ENCODE data around the gene SMOC1.

The SMOC1 gene

DNA sequence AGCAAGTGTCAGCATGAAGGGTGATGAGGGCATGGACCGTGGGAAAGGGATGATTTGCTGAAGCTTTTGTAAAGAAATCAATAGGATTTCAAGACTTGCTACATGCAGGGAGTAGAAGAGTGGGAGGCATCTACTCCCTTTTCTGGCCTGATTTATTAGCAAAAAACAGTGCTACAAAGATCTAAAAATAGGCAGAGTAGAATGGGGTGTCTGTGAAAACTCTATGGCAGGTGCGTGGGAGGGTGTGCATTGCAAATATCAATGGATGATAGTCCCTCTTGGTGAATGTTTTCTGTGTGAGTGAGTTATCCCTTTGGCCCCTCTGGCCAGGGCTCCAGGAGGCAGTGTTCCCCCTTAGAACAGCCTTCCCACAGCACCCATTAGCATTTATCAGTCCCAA is 139.0 kb downstream of the SMOC1 start:
- no peak for DNase-seq

GRCh38 chr14:70018713-70019211 is 139.5 kb downstream of the SMOC1 start:
- no peak for DNase-seq

DNA sequence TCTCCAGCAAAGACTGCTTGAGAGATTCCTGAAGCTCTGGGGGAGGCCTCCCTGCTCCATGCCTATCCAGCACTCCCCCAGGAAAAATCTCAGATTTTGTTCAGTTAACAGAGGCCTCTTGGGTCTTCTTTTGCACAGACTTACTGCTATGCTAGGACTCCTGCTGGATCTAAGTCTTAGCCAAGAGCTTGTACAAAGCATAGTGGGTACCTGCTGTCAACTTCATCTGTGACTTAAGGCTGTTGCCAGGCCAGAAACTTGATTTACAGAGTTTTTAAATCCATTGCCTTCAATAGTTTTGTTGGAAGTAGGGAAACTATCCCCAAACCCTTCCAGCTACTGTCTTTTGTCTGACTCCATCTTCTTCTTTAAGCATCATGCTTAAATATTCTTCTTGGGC is 140.5 kb downstream of the SMOC1 start:
- DNase-seq, result no peak

DNA sequence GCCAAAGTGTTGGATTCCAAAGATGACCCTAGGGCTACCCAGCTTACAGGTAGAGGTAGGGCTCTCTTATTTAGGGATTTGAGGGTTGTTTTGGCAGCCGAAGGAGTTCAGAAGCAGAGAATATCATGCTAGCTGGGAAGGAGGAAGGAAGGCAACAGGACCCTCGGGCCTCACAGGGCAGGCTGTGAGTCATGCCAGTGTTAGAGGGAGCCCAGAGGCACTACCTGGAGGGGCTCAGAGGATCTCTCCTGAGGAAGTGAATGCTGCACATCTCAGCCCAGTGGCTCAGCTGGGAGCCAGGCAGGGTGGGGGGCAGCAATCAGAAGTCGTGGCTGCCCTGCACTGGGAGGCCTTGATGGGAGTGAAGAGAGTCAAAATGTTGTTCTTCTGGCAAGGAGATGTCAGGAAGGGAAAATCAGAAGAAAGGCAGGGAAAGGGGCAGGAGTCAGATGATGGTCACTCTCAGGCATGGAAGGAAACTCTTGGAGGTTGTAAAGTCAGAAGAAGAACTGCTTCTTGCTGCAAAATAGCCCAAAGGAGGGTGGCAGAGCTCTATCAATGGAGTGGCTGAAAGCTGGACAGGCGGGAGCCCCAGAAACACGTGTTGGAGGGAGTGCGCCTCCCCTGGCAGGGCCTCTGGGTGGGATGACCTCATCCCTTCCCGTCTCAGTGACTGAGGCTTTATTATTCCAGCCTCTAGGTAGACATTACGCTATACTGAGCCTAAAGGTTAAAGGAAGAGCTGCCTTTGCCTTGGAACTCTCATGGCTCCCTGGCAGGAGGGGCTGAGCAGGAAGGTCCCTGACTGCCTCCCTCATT is 141.3 kb downstream of the SMOC1 start:
- no peak for DNase-seq

DNA sequence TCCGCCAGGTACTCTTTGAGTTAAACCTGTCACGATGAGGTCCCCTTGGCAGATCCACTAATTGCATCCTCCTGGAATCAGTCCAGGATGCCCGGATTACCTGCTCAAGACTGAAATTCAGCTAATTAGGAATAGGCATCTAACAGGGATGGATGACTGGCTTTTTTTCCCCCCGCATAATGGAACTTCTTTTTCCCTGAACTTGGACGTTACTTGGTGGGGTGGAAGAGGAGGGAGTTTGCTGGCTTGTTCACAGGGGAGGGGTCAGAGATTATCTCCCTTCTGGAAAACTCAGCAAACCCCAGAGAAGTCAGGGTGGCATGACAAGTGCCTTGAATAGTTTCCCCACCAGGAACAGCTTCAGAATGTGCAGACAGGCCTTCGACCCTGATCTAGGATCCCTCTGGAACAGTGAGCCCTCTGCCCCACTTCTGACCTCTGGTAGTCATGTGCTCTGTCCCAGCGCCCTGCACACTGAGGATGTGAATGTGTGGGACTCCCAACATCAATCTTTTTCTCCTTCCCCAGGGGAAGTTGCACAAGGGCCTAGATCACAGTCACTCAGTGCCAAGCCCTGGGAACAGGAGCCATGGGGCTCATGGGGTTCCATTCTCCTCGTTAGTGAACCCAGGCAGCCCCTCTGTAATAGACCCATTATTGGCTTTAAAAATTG is 142.5 kb downstream of the SMOC1 start:
- DNase-seq, result no peak

GRCh38 chr14:70022771-70023445 is 143.7 kb downstream of the SMOC1 start:
- DNase-seq, result no peak

- DNase-seq, result no peak
Measured at GRCh38 chr14:70023871-70024270, 144.7 kb downstream of the SMOC1 start.

DNA sequence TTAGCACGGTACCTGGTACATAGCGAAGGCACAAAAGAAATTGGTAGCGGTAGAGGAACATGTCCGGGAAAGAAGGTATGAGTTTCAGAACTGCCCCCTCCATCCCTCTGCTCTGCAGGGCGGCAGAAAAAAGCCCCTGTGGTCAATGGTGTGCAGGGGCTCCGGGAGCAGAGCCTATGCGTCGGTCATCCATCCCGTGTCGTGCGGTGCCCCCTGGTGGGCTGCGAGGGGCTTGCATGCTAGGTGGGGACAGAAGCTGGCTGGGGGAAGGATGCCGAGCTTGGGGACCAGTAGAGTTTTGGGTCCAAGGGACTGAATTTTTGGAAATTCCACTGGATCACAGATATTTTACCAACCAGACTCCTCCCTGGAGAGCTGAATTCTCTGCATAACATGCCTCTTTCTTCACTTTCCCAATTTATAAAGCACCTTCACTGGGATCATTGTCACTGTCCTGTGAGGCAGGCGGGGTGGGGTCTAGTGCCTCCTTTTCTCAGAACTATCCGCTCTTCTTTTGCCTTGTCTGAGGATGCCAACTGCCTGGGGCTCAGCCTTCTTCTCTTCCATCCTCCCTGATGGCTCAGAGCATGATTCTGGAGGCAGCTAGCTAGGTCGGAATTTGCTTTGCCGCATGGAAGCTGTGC is 148.7 kb downstream of the SMOC1 start:
- DNase-seq, result peak; percentile 37

DNA sequence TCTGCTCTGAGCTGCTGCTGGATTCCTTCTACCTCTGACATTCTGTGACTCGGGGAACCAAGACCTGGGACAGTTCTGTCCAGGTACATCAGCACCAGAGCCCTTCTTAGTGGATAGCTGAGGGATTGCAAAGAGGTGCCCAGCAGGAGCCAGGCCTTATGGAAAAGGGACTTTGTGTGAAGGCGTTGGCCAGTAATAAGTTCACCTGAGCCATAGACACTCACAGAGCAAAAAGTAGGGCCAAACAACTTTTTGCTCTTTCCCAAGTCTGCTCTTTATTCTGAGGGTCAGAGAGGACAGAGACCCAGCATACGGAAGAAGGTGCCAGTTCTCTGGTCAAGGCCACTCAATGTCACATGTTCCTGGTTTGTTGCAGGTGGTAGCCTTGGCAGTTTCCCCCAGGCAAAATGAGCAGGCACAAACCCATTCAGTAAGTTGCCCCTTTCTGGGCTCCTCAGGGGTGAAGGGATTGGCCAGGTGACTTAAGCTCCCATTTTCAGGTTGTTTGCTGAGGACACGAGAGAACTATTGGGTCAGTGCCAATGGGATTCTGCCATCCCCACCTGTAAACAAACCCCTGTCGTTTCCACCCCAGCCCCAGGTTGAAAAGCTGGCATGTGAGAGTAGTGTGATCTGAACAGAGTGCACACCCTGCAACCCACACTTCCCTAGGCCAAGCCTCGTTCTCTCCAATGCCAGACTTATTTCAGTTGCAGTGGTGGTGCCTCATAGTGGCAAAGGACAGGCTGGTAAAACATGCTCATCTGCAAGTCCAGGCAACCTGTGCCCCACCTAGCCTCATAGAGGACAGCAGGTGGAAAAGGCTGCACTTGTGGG is 150.3 kb downstream of the SMOC1 start:
- DNase-seq, result no peak

- DNase-seq, result no peak
Measured at GRCh38 chr14:70032016-70032415, 152.8 kb downstream of the SMOC1 start.

DNA sequence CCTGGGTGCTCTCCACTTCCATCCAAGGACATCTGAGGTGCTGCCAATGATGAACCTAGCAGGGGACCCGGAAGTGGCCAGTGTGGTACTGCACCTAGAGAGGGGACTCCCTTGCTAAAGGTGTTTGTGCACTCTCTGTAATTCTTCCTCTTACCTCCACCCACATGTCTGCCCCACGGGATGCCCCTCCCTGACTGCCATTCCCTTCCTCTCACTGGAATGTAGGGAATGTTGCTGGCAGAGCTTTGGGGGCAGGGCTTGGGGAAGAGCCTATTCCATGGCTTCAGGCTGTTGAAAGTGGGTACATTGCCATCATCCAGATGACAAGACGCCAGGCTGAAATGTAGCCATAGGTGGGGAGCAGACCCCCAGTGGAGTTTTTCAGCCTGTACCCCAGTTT is 153.2 kb downstream of the SMOC1 start:
- DNase-seq, result no peak

DNA sequence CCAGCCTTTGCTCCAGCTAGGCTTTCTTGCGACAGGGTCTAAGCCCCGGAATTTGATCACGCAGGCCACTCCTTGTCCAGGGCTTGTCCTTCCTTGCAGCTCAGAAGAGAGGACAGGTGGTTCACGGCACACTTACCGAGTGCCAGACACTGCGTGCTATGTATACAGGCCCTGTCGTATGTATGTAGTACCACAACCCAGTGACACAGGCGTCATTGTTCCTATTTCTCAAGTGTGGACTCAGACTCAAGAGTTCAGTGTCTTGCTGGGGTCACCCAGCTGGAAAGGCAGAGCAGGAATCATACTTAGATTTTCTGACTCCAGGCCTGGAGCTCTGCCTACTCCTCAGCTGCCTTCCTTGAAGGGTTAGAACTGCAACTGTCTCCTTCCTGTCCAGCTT is 153.9 kb downstream of the SMOC1 start:
- no peak for DNase-seq

DNA sequence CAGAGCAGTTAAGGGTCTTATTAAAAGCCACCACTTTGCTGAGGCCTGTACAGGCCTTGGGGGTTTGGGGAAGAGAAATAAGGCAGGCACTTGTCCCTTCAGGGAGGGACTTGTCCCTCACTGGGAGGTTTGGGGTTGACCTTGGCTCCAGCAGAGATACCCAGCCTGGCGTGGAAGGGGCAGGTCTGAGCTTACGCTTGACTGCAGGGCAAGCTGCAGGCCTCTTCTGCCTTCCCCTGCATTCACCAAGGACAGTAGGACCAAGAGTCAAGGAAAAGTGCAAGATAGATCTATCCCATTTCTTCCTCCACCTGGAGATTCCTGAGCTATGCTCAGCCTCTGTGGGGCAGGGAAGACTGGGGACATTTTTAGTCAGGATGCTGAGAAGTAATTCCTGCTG is 154.3 kb downstream of the SMOC1 start:
- no peak for DNase-seq

GRCh38 chr14:70034257-70034656 is 155.0 kb downstream of the SMOC1 start:
- no peak for DNase-seq

GRCh38 chr14:70036665-70037064 is 157.4 kb downstream of the SMOC1 start:
- no peak for DNase-seq

DNA sequence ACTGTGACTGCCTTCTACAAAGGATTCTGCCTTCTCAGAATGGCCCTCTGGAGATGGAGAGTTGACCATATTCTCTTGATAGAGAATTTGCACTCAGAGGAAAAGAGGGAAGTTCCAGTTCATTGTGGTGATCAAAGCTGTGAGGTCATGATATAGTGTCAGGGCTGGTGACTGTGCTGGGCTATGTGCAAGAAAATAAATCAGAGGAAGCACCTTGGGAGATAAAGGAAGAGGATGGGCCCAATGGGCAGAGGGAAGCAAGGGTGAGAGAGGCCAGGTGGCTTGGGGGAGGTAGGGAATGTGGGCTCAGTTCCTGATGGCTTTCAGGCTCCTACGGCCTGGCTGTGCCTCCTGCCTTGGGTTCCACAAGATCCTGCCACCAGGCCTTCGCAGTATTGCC is 163.8 kb downstream of the SMOC1 start:
- DNase-seq, result no peak

- no peak for DNase-seq
Measured at GRCh38 chr14:70045310-70045709, 166.1 kb downstream of the SMOC1 start.

DNA sequence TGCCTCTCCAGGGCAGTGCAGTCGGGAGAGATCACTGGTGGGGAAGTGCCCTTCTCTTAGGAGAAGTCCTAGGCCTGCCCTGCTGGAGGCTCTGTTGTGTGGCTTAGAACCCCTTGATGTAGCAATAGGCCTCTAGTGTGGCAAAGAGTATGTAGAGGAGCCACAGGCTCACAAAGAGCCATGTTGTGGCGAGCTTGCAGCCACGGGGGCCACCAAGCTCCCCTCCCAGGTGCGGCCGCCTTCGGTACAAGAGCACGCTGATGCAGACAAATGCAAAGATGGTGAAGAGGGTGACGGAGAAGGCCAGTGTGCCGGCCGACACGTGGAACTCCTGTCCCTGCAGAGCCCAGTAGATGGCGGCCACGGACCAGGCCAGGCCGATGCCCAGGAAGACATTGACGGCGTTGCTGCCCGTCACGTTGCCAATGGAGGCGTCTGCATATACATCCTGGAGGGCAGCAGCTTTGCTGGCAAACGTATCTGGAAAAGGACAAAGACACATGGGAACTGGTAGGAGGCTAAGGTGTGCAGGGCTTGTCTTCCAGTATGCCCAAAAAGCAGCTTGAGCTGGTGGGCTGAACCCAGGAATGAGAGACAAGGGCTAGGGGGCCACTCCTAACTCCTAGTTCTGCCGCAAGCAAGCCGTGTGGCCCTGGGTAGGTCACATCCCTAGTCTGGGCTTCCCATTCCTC is 166.8 kb downstream of the SMOC1 start:
- DNase-seq, result no peak

DNA sequence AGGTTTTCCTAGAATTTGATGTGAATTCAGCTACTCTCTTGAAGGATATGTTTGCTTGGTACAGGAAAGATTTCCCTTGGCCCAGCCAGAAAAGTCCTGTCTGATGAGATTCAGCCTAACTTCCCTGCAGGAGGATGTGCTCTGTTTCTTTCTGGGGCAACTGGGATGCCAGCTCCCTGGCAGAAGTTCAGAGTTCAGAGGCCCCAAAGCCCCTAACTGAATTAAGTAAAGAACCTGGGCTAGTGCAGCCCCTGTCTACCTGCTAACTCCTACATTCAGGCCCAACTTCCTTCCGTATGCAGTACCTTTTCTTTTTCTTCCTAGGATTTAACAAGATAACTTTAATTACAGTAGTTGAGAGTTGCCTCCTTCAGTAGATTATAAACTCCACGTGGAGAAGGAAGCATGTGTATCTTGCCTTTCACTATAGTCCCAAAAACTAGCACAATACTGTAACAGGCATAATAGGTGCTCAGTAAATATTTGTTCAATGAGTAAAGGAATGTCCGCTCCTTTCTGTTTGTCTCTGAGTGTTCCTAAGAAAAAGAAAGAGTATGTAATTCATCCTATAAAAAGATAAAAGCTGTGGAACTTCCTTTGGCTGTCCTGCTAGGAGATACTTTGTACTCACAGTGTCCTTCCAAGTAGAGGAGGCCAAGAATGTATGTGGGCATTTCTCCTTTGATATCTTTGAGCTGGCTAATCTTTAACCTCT is 168.5 kb downstream of the SMOC1 start:
- no peak for DNase-seq

- no peak for DNase-seq
Measured at GRCh38 chr14:70048313-70048654, 169.1 kb downstream of the SMOC1 start.

GRCh38 chr14:70049605-70050004 is 170.4 kb downstream of the SMOC1 start:
- no peak for DNase-seq
